Activated CD8-positive, alpha-beta memory T cell treated with anti-CD3 and anti-CD28 coated beads, Interleukin-2, amount 50 U/mL, for 48 hours (primary cell): ENCODE results near the gene FRK.
"Not testable (repeated sequence)": the region's sequence is repeated elsewhere in the genome, so short reads cannot be mapped to it uniquely, and the experiment has no call there.

ENCODE experiments used
- DNase-seq: peaks from one replicate; pipeline ENCODE4 v3.0.0-alpha.2; 2020

FRK gene

DNA sequence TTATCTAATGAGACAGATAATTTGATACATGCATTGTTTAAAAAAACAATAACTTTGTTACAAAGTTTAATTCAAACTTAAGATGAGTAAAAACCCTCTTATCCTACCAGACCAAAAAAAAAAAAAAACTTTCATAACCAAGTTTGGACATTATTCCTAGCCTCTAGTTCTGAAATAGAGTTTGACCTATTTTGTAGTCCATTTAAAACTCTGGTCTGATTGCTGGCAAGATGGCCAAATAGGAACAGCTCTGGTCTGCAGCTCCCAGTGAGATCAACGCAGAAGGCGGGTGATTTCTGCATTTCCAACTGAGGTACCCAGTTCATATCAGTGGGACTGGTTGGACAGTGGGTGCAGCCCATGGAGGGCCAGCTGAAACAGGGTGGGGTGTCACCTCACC is 125.9 kb downstream of the FRK start:
- no peak for DNase-seq

- no peak for DNase-seq
These were observed 126.5 kb downstream of the FRK start for GRCh38 chr6:115934145-115934544.

DNA sequence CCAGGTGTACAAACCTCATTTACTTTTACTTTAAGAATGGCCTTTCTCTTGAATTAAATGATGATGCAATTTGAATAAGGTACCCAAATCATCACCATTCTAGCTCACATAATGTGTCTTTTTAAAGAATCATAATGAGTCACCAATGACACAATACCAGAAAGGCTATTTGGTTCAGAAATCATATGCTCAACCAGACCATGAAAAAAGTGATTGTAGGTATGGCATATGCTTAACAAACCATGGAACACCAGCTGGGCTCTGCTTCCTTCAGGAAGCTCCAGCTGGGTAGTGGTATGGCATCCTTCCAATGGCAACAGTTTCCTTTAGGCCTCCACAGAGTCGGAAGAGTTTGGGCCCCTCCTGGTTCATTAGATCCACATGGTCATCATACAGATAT is 128.2 kb downstream of the FRK start:
- DNase-seq: no peak

GRCh38 chr6:115928000-115928399 is 132.7 kb downstream of the FRK start:
- DNase-seq: not testable (repeated sequence)

DNA sequence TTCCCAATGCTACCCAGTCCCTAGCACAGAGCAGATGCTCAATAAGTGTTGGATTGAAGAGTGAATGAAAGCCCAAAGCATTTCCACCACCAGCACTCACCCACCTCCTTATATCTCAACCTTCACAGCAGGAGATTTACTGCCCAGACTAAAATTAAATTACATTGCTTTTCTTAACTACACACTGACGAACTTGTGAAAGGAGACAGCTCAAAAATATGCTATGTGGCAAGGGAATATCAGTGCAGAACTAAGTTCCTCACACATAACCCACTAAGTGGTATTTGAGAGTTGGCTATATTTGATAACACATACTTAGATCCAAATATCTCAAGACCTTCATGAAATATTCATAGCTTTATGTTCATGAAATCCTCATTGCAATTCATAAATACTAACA is 137.7 kb downstream of the FRK start:
- DNase-seq: no peak

GRCh38 chr6:115914098-115914497 is 146.6 kb downstream of the FRK start:
- DNase-seq: no peak

- no peak for DNase-seq
These were observed 150.7 kb downstream of the FRK start for GRCh38 chr6:115909923-115910546.

GRCh38 chr6:115908906-115909559 is 151.7 kb downstream of the FRK start:
- no peak for DNase-seq

GRCh38 chr6:115905471-115905870 is 155.2 kb downstream of the FRK start:
- no peak for DNase-seq

GRCh38 chr6:115902436-115902835 is 158.3 kb downstream of the FRK start:
- DNase-seq: no peak

DNA sequence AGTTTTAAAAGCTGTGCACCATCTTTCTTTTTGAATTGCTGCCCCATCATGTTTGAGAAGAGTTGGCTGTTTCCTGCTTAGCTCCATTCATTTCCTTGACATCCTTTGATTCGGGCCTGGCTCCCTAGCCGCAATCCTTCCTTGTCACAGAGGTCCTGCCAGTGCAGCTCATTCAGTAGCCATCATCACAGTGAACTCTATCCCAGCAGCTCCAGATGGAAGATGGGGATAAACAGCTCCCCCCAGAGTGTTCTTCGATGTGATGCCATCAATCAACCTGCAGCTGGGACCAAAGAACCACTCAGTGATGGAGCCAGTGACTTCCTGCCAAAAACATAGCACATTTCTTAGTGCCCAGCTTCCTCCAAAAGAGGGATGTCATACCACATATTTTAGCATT is 158.8 kb downstream of the FRK start:
- no peak for DNase-seq

DNA sequence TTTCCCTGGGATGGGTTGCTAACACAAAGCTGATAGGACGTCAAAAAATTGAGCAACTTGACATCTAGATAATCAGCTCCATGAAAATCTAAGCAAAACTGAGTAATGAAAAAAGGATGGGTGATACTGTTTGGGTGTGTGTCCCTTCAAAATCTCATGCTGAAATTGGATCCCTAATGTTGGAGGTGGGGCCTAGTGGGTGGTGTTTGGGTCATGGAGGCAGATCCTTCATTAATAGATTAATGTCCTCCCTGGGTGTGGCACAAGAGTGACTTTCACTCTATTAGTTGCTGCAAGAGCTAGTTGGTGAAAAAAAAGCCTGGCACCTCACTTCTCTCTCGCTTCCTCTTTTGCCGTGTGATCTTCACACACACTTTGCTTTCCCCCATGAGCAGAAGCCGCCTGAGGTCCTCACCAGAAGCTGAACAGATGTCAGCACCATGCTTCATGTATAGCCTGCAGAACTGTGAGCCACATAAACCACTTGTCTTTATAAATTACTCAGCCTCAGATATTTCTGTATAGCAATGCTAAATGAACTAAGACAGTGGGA is 160.9 kb downstream of the FRK start:
- DNase-seq: no peak

- no peak for DNase-seq
These were observed 162.4 kb downstream of the FRK start for GRCh38 chr6:115898246-115898645.

DNA sequence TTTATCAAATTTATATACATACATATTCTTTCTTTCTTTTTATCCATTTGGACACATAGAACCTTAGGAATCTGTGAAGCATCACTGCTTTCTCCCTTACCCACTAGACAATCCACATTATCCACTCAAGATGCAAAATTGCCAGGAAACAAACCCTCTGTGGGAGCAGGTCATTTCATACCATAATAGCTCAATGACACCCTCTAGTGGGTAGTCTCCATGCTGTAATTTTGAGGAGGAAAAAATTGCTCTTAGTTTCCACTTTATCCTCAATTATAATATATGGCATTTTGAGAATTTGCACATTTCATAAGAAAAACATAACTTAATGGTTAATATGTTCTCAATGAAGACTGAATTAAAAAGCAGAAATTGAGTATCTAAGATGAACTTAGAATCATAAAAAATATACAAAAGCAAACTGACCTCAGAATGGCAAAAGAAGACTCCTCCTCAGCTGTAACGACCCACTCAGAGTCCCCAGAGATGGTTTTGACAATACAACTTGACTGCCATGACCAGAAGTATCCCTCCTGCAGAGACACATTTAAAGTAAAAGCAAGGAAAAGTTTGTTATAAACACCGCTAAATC is 164.1 kb downstream of the FRK start:
- no peak for DNase-seq

DNA sequence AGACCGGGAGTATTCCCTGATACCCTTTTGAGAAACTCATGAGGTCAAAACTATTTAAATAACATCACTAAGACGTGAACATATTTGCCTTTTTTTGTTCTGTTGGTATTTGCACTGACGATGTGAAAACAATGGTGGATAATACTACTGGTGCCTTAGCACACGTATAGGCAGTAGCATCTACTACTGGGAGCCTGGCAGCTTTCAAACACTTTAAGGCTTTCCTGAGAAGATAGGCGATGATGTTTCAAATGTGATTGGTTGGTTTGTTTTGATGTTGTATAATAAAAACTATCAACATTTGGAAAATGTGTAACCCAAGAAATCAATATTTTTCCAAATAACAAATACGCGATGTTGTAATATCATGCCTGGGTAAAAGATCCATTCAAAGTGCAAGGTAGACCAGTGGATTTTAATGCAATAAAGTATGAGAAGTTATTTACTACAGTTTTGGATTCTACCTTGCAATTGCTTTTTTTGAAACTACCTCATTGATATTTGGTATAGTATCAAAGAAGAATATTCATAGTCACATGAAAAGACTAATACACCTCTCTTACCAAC is 166.2 kb downstream of the FRK start:
- no peak for DNase-seq

DNA sequence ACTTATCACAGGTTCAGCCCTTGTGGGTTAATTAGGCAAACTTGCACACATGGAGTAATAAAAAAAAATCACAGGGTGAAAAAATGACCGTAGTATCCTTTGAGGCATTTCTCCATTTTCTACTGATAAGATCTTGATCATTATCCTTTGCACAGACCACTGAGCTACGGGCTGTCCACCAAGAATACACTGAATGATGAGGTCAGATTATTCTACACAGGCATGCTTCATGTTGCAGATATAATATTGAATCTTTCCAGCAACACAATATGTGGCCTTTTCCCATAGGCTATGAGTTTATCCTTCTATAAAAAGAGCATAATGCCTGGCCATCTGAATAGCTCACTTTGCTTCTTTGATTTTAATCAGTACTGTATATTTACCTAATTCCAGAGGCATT is 168.9 kb downstream of the FRK start:
- DNase-seq: no peak

- DNase-seq: no peak
These were observed 169.5 kb downstream of the FRK start for GRCh38 chr6:115891111-115891669.

DNA sequence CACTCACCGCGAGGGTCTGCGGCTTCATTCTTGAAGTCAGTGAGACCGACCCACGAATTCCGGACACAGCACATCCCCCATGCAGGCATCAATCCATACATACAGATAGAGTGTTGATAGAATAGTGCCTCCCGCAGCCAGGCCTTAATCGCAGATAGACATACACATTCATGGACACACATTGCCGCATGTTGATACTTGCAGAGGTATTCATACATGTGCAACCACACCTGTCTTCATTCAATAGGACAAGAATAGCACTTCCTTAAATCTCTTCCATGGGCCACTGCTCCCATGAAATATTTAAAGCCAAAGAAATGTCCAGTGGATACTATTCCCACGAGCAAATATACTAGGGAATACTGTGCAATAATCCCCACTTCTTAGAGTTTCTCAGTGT is 170.5 kb downstream of the FRK start:
- DNase-seq: no peak

- not testable (repeated sequence) for DNase-seq
These were observed 171.8 kb downstream of the FRK start for GRCh38 chr6:115888687-115889470.

DNA sequence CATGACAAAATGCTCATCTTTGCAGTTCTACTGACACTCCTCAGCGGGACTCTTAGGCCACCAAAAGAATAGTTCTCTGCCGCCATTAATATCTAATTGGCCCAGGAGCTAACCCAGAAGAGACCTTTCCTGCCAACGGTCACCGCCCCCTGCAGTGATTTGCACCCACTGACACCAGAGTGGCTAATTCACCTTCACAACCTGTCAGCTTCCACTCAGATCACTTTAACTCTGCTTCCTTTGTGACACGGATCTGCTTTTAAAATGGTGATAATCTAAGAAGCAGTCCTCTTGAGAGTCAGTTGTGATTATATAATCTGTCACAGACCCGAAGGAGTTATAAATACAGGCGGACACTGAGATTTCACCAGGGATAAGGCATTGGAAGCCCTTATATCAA is 172.8 kb downstream of the FRK start:
- no peak for DNase-seq

DNA sequence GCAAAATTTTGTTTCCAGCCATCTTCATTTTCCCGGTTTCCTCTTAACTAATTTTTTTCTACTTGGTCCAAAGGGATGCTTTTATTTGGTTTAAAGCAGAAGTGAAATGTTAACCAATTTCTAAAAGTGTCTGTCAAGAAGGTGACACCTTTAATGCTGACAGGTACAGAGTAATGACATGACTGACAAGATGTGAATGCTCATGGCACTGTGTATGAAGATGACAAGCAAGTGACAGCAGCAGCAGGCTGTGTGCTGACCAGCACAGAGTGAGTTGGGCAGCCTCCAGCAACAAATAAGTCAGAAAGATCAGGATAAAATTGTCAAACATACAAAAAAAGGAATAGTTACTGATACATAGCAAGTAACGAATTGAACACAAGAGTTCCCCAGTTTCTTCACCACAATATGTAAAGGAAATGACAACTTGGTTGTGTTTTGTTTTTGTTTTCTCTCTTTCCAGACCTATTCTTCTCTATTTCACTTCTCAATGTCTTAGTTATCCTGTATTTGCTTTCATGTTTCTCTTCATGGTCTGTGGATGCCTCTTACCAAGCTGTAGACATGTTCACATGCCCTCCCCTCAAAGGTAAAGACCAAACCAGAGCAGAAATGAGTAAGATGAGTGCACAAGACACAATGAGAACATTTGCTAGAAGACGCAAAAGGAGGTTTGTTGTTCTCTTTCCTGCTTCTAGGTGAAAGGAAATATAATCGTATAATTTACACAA is 174.9 kb downstream of the FRK start:
- no peak for DNase-seq

DNA sequence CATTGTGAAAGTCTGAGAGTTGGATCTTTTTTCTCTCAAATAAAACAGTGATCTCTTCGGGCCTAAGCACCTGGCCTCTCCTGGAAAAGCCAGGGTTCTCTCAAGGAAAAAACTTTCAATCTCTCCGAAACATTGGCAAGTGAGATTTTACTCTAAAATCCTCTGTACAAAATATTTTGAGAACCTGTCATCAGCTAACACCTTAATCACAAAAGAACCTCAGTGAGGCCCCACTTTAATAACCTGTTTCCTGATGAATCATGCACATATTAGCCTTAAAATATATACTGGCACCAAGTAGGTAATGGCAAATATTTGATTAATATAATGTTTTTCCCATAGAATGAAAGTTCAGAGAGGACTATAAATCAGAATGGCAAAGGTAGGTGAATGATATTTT is 177.9 kb downstream of the FRK start:
- no peak for DNase-seq
